Spleen (tissue), 11 donors: ENCODE data around the gene CACNB3. TPM values are rescaled to one million over a fixed set of nuclear protein-coding genes. Genes with fewer than 3 reads are reported as not detected.
"Not testable (repeated sequence)": the region's sequence is repeated elsewhere in the genome, so short reads cannot be mapped to it uniquely, and the experiment has no call there.

Source experiments
- DNase-seq: peaks from one replicate; pipeline ENCODE4 v3.0.0-alpha.2; 2020
- H3K27ac ChIP-seq, 8 donors: fragments of 200-600 bp; sonication (generic) in 7 of 8; 1 replicate in 4 of 8; 2 replicates in 4 of 8; pipeline versions ENCODE4 v1.5.0 to v1.8.0; 2016 to 2021; ENCODE audit warnings: inconsistent platforms in 4 of 8, mild to moderate bottlenecking in 4 of 8, moderate library complexity in 1 of 8
- H3K27me3 ChIP-seq, 7 donors: fragments of 200-600 bp; sonication (generic) in 6 of 7; replicated peaks in 1 of 7; 1 replicate in 4 of 7; 2 replicates in 3 of 7; pipeline versions ENCODE4 v1.5.0 to v1.8.0; 2016 to 2021; ENCODE audit warnings: inconsistent platforms in 3 of 7, mild to moderate bottlenecking in 1 of 7
- H3K36me3 ChIP-seq, 6 donors: fragments of 200-600 bp; sonication (generic) in 5 of 6; 1 replicate in 4 of 6; 2 replicates in 2 of 6; pipeline versions ENCODE4 v1.5.0 to v1.8.0; 2016 to 2021; ENCODE audit warnings: inconsistent platforms in 2 of 6
- H3K4me1 ChIP-seq, 6 donors: fragments of 200-600 bp; sonication (generic) in 5 of 6; 1 replicate in 3 of 6; 2 replicates in 3 of 6; pipeline versions ENCODE4 v1.5.0 to v1.8.0; 2016 to 2021; ENCODE audit warnings: inconsistent platforms in 3 of 6
- H3K4me3 ChIP-seq, 8 donors: fragments of 200-600 bp; sonication (generic) in 7 of 8; 1 replicate in 4 of 8; 2 replicates in 4 of 8; pipeline versions ENCODE4 v1.5.0 to v1.8.0; 2016 to 2021; ENCODE audit warnings: inconsistent platforms in 4 of 8, mild to moderate bottlenecking in 4 of 8, moderate library complexity in 2 of 8
- H3K9me3 ChIP-seq, 8 donors: fragments of 200-600 bp; sonication (generic) in 7 of 8; 1 replicate in 4 of 8; 2 replicates in 4 of 8; pipeline versions ENCODE4 v1.5.0 to v1.8.0; 2016 to 2021; ENCODE audit warnings: inconsistent platforms in 4 of 8
- POLR2A ChIP-seq, 3 donors: fragments of 450-650 bp; IDR thresholded peaks; one replicate each; pipeline ENCODE4 v1.5.1; 2017; ENCODE audit warnings: antibody characterized with exemption in 3 of 3, mild to moderate bottlenecking in 1 of 3
- POLR2AphosphoS5 ChIP-seq, 3 donors: sonication (generic); formaldehyde crosslinking; IDR thresholded peaks; one replicate each; pipeline ENCODE4 v1.5.1; 2017; ENCODE audit warnings: antibody characterized with exemption in 3 of 3
- WGBS, 5 donors: extraction: QIAGEN DNeasy Blood & Tissue Kit in 3 of 5; methylation state at CpG; one replicate each; pipeline versions ENCODE4 v1.1.5 to v1.1.7; 2013 to 2018; 5-methylcytosine and 5-hydroxymethylcytosine counted together
- intact Hi-C: fragments of 100-400 bp; cut with DNase I; formaldehyde crosslinking; loops from one replicate; pipeline ENCODE4 v1.15.0; 2023; ENCODE audit warnings: low total_unique reads
- polyA plus RNA-seq, 3 donors: library from polyadenylated mRNA; stranded (reverse); fragments of 200-250 nt; gene quantifications; one replicate each; pipeline ENCODE4 v1.2.1, GENCODE V29; 2013
- total RNA-seq, 7 donors: library from RNA; depleted of rRNA in 3 of 7; stranded (reverse); fragments of >200 nt in 3 of 7; fragmentation: NEBNext Ultra II Directional in 4 of 7; extraction: Animal tissue kit (Norgen Biotek cat#: 25700) in 4 of 7; gene quantifications; one replicate each; pipeline versions ENCODE4 v1.1.0 to v1.2.1, GENCODE V29; 2016 to 2021
- TF ChIP-seq, protein P1 (sequence below), 11 experiments: fragments of 200-600 bp in 7 of 11; fragments of 450-650 bp in 4 of 11; sonication (generic) in 4 of 11; IDR thresholded peaks in 8 of 11; conservative IDR thresholded peaks in 3 of 11; 1 replicate in 7 of 11; 2 replicates in 4 of 11; pipeline versions ENCODE4 v1.4.0 to v1.8.0; 2016 to 2021; ENCODE audit warnings: antibody characterized with exemption in 11 of 11, inconsistent platforms in 4 of 11, mild to moderate bottlenecking in 1 of 11
- donor health status: healthy with polysubstance abuse.
- donor health status: DM: no; HTN: no; CAD: no; lungs with moderate emphysema.
- donor health status: DM: no; HTN: no; CAD: no.
- donor health status: Bipolar disorder and iron deficiency.
- donor health status: healthy.
- donor health status: DM: no; HTN: no; CAD: no.
- donor health status: DM: yes; HTN: yes; CAD: no.

The CACNB3 gene
- total and polyA plus RNA-seq, 10 donors: 2.5 to 16.1 (median 6.0) TPM

DNA sequence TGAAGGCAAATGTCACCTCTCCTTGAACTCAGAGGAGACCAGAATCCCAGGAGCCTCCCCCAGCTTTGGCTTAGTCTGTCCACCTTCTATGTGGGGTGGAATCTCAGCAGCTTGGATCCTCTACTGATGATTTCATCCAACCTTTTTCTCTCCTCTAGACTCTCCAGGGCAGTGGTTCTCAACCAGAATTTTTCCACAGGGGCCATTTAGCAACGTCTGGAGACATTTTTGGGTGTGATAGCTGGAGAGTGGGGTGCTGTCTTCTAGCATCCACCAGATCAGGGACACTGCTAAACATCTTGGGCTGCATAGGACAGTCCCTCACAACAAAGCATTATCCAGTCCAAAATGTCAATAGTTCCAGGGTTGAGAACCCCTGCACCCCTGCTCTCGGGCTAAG, 38.1 kb downstream of the CACNB3 start:
- Histone ChIP-seq H3K27ac (no peak overlapping the region), H3K36me3 (peaks cover 0 to 7% (median 0%) of the 10 kb centered on the region in 6 donors), H3K27me3 (no peaks in the 10 kb centered on the region), H3K4me3 (no peak overlapping the region), H3K9me3 (no peaks in the 10 kb centered on the region), H3K4me1 (peaks cover under 1 to 18% (median 12%) of the 10 kb centered on the region in 6 donors)
- intact Hi-C loops: no loop called here
- TF ChIP-seq POLR2AphosphoS5 (IDR thresholded peaks at IDR 0.05) (no peak), POLR2A (IDR thresholded peaks at IDR 0.05) (no peak)
- TF ChIP-seq, protein P1, sequence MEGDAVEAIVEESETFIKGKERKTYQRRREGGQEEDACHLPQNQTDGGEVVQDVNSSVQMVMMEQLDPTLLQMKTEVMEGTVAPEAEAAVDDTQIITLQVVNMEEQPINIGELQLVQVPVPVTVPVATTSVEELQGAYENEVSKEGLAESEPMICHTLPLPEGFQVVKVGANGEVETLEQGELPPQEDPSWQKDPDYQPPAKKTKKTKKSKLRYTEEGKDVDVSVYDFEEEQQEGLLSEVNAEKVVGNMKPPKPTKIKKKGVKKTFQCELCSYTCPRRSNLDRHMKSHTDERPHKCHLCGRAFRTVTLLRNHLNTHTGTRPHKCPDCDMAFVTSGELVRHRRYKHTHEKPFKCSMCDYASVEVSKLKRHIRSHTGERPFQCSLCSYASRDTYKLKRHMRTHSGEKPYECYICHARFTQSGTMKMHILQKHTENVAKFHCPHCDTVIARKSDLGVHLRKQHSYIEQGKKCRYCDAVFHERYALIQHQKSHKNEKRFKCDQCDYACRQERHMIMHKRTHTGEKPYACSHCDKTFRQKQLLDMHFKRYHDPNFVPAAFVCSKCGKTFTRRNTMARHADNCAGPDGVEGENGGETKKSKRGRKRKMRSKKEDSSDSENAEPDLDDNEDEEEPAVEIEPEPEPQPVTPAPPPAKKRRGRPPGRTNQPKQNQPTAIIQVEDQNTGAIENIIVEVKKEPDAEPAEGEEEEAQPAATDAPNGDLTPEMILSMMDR (IDR thresholded peaks at IDR 0.05 in 8 of 11, conservative IDR thresholded peaks at IDR 0.05 in 3 of 11): no peak
- 39 to 78% (median 73%) methylated on average over 2 of the region's 2 CpGs for WGBS, 5 donors
- DNase-seq: no peak

- intact Hi-C loops: no loop called here
- no peak for TF ChIP-seq POLR2A (IDR thresholded peaks at IDR 0.05)
- TF ChIP-seq, protein P1 (IDR thresholded peaks at IDR 0.05 in 8 of 11, conservative IDR thresholded peaks at IDR 0.05 in 3 of 11): no peak
- TF ChIP-seq POLR2AphosphoS5 (IDR thresholded peaks at IDR 0.05): no peak
- H3K27me3 ChIP-seq: peaks cover 0 to 5% (median 0%) of the 10 kb centered on the region in 7 donors
- no peak for DNase-seq
- no peaks in the 10 kb centered on the region for H3K9me3 ChIP-seq
- H3K36me3 ChIP-seq: peaks cover 0 to 13% (median 0%) of the 10 kb centered on the region in 6 donors
- 75 to 85% (median 80%) methylated on average over 12 to 13 of the region's 13 CpGs for WGBS, 5 donors
- no peak overlapping the region for H3K27ac ChIP-seq
- no peak overlapping the region for H3K4me3 ChIP-seq
- peaks cover 0 to 10% (median 10%) of the 10 kb centered on the region in 6 donors for H3K4me1 ChIP-seq
Measured at GRCh38 chr12:48857278-48857994, 39.1 kb downstream of the CACNB3 start.

DNA sequence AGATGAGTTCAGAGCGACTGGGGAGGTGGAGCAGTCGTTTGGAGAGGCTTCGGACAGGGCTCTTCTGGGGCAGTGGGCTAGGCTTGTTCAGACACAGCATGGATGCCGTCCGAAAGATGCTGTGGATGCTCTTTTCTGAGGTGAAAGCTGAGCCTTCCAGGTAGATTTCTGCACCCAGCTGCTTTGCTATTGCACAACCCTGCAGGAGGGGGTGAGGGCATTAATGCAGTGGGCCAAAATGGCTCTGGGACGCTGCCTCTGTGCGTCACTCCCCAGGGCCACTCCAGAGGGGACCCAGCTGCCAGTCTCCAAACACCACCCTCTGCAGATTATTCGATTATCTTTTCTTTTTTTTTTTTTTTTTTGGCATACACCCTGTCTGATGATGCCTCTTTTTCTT, 39.7 kb downstream of the CACNB3 start:
- H3K27me3 ChIP-seq: peaks cover 0 to 11% (median 0%) of the 10 kb centered on the region in 7 donors
- intact Hi-C loops: no loop called here
- no peaks in the 10 kb centered on the region for H3K9me3 ChIP-seq
- no peak for TF ChIP-seq POLR2AphosphoS5 (IDR thresholded peaks at IDR 0.05)
- TF ChIP-seq, protein P1 (IDR thresholded peaks at IDR 0.05 in 8 of 11, conservative IDR thresholded peaks at IDR 0.05 in 3 of 11): no peak
- TF ChIP-seq POLR2A (IDR thresholded peaks at IDR 0.05): no peak
- 79 to 92% (median 87%) methylated on average over 5 to 8 of the region's 8 CpGs for WGBS, 5 donors
- H3K27ac ChIP-seq: no peak overlapping the region
- H3K4me3 ChIP-seq: no peak overlapping the region
- peaks cover 0 to 4% (median 4%) of the 10 kb centered on the region in 6 donors for H3K4me1 ChIP-seq
- no peak for DNase-seq
- peaks cover 0 to 13% (median 0%) of the 10 kb centered on the region in 6 donors for H3K36me3 ChIP-seq

DNA sequence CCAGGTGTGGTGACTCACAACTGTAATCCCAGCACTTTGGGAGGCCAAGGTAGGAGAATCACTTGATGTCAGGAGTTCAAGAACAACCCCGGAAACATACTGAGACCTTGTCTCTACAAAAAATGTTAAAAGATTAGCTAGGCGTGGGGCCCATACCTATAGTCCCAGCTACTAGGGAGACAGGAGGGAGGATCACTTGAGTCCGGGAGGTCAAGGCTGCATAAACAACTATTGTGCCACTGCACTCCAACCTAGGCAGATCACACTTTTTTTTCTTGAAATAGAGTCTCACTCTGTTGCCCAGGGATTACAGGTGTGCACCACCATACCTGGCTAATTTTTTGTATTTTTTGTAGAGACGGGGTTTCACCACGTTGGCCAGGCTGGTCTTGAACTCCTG, 41.3 kb downstream of the CACNB3 start:
- TF ChIP-seq POLR2AphosphoS5 (IDR thresholded peaks at IDR 0.05) (no peak), POLR2A (IDR thresholded peaks at IDR 0.05) (no peak)
- TF ChIP-seq, protein P1 (IDR thresholded peaks at IDR 0.05 in 8 of 11, conservative IDR thresholded peaks at IDR 0.05 in 3 of 11): no peak
- peaks cover 0 to 13% (median 0%) of the 10 kb centered on the region in 6 donors for H3K36me3 ChIP-seq
- intact Hi-C loops: no loop called here

GRCh38 chr12:48860236-48860635, 41.9 kb downstream of the CACNB3 start:
- H3K4me3 ChIP-seq, intact Hi-C loops, H3K27ac ChIP-seq, H3K9me3 ChIP-seq, DNase-seq: not testable (repeated sequence)
- peaks cover 0 to 13% (median 0%) of the 10 kb centered on the region in 6 donors for H3K36me3 ChIP-seq
- peaks cover 0 to 33% (median 0%) of the 10 kb centered on the region in 7 donors for H3K27me3 ChIP-seq
- WGBS, 5 donors: 76 to 93% (median 84%) methylated on average over 5 of the region's 5 CpGs
- H3K4me1 ChIP-seq: peaks cover 4 to 20% (median 13%) of the 10 kb centered on the region in 6 donors

More for the DNA sequence above, 41.3 kb downstream of the CACNB3 start:
- peaks cover 0 to 26% (median 0%) of the 10 kb centered on the region in 7 donors for H3K27me3 ChIP-seq
- whole genome bisulfite sequencing, 5 donors: 90 to 98% (median 93%) methylated on average over 5 of the region's 5 CpGs
- H3K4me3 ChIP-seq: no peak overlapping the region
- no peak for DNase-seq
- H3K4me1 ChIP-seq: peaks cover 0 to 13% (median 6%) of the 10 kb centered on the region in 6 donors
- H3K27ac ChIP-seq: no peak overlapping the region
- no peaks in the 10 kb centered on the region for H3K9me3 ChIP-seq
